HG03066 (cell line): ENCODE results near the gene ARSB.
"Not testable (repeated sequence)": the region's sequence is repeated elsewhere in the genome, so short reads cannot be mapped to it uniquely, and the experiment has no call there.

Experiments used
- ATAC-seq: cut with Tn5 transposase; IDR thresholded peaks from one replicate; pipeline ENCODE4 v1.9.1; 2021; ENCODE audit warnings: low read depth; ENCODE audit not compliant: unreplicated experiment

ARSB gene

GRCh38 chr5:78997090-78997489 is 12.0 kb upstream of the ARSB start:
- no peak for ATAC-seq

GRCh38 chr5:78995521-78996007 is 10.5 kb upstream of the ARSB start:
- ATAC-seq, result no peak

DNA sequence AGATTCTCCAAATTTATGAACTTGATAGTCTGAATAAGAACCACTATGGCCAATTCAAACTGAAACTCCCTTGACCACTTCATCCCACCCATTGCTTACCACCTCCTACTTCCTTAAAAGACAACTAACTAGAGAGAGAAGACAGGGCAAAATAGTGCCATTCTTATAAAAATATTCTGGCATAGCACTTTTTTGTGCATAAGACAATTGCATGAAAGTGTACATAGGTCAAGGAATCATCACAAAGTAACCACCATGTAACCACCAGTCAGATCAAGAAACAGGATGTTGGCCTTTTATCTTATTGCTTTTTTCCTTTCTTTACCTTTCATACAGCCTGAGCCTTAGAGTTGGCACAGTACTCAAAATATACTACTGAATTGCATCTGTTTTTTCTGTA is 8.1 kb upstream of the ARSB start:
- ATAC-seq, result no peak

DNA sequence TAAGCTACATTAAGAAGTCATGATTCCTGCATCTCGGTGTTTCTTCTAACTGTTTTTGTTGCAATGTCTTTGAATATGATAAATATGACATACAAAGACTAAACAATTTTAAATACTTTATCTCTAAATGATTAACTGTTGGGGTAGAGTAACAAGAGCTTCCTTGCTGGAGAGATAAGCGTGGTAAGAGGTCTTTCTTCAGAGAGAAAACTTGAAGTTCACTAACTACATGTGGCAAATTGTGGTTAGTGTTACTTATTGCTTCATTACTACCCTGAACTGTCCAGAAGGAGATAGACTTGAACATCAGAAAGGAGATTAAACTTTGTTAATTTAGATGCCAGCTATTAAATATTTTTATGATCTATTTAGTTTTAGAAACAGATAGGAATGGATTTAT is 7.0 kb upstream of the ARSB start:
- ATAC-seq, result no peak

GRCh38 chr5:78989080-78989479 is 4.0 kb upstream of the ARSB start:
- ATAC-seq, result no peak

DNA sequence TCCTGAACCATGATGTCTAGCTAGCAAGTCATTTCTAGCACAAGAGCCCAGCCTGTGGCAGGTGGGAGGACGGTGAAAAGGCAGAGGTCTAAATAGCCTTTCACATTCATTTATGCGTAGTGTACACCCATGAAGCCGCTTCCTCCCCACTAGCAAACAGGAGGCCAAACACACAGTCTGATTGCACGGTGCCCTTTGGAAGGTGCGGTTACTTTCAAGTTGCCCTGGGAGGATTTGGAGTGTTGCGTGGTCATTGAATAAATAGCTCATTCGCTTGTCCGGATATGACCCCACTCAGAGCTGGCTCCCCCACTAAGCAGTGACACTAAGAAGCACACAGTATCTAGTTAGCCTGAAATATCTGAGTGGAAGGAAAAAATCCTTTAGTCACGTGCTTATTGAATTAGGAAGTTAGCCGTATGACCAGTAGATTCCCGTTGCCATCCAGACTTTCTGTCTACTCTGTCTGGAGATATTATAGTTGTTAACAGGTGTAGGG is 664 bp upstream of the ARSB start:
- peak; percentile 50 for ATAC-seq

- peak; percentile 64 for ATAC-seq
These were observed 533 bp downstream of the ARSB start for GRCh38 chr5:78984439-78985115.

- peak; percentile 5 for ATAC-seq
These were observed 1.3 kb downstream of the ARSB start for GRCh38 chr5:78983601-78984438.

GRCh38 chr5:78983194-78983593 is 1.9 kb downstream of the ARSB start:
- ATAC-seq, result not testable (repeated sequence)

DNA sequence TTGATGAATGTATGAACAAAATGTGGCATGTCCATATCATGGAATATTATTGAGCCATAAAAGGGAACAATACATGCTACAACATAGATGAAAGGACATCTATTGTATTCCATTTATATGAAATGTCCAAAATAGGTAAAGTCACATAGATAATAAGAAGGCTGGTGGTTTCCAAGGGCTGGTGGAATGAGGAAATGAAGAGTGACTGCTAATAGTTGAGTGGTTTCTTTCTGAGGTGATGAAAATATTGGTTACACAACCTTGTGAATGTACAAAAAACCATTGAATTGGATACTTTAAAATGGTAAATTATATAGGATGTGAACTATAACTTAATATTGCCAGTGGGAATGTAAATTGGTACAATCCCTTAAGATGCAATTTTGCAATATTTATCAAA is 5.2 kb downstream of the ARSB start:
- no peak for ATAC-seq

DNA sequence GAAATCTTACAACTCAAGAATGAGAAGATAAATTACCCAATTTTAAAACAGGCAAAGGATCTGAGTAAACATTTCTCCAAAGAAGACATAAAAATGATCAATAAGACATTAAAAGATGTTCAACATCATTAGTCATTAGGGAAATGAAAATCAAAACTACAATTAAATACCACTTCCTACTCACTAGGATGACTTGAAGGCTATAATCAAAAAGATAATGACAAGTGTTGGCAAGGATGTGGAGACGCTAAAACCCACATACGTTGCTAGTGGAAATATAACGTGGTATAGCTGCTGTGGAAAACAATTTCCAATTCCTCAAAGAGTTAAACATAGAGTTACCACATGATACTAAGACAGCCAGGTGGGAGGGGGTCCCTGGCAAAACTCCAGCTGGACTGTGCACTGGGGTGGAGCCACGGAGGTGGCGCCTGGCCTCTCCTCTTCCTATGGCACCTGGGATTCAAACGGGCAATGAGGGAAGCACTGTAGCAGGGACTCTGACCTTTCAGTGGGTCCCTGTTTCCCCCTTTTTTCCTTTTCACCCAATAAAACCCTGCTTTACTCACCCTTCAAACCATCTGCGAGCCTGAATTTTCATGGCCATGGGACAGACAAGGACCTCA is 5.9 kb downstream of the ARSB start:
- ATAC-seq, result no peak

DNA sequence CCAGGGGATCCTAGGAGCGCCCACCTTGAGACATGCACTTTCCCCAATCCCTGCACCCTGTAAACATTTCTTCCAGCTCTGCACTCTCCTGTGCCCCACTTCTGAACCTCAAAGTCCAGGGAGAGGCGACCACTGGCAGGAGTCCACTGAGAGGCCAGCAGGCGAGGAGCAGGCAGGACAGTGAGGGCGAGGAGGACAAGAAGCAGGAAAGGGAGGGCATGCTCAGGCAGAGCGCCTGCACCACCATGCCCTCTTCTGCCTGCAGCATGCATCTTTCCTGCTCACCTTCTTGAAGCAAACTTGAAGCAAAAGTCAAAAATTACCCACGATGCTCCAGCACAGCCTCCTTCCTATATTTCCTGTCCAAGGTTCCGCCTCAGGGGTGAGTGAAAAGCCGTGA is 10.1 kb downstream of the ARSB start:
- ATAC-seq, result no peak

- ATAC-seq, result no peak
These were observed 10.5 kb downstream of the ARSB start for GRCh38 chr5:78974601-78975000.

DNA sequence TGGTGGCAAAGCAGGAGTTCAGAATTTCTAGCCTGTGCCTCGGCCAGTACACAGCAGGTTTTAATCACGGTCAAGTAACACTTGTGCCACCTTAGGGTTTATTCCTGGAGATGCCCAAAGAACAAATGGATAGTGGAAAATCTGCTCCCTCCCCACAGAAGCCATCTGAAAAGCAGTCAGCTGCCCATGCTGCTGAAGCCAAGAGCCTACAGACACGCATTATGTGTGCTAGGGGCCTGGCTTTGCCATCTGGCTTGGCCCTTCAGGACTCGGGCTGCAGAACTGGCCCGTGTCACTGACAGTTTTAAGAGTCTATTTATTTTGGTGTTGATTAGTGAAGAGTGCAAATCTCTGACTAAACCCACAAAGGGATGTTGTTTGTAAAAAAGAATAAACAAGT is 11.1 kb downstream of the ARSB start:
- no peak for ATAC-seq

DNA sequence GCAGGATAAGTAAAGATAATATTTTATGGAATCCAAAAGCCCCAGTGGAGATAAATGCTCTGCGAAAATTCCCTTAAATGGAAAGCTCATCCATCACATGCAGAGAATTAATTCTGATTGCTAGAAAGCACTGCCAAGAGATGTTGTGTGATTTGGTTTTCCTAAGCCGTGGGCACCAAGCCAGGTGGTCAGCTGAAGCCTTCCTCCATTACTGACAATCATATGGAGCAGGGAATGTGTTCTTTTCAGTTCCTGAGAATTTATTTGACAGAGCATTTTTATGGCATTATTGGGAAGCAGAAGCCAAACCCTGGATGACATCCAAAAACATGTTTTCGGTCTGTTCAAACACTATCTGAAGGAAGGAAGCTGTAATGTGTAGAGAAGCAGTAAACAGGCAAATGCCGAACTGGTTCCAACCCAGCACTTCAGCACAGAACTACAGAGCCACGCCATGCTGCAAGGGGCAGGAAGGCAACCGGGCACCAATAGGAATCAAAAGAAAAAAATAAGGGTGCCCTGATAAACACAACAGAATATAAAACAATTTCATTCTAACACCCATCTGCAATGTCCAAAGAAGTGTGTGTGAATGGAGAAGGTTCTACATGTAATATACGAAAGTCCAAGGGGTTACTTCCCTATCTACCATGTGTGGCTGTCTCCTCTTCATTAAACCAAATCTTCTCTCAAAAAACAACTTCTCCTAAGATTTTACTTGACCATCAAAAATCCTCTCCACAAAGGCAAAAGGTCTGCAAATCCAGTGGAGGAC is 12.3 kb downstream of the ARSB start:
- ATAC-seq, result no peak

- no peak for ATAC-seq
These were observed 13.1 kb downstream of the ARSB start for GRCh38 chr5:78971998-78972397.

GRCh38 chr5:78968781-78969180 is 16.3 kb downstream of the ARSB start:
- ATAC-seq, result no peak

GRCh38 chr5:78964889-78965288 is 20.2 kb downstream of the ARSB start:
- no peak for ATAC-seq

DNA sequence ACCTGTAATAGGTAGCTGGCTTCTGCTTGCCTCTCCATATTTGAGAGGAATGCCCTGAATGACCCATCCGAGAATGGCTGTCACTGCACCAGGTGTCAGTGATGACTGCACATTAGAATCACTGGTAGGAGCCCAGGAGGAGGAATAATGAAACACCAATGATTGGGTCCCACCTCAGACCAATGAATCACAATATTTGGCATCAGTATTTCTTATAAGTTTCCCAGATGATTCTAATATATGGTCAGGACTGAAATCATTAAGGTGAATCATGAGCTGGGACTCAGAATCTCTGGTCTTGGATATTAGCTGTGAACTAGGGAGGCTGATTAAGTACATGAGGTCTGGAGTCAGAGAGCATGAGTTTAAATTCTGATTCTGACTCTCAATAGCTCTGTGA is 23.4 kb downstream of the ARSB start:
- ATAC-seq, result no peak

- ATAC-seq, result no peak
These were observed 25.3 kb downstream of the ARSB start for GRCh38 chr5:78959767-78960166.
